NCI-H748 treated with DMSO at 0.1 percent for 48 hours (cell line): ENCODE data around the gene FADD.

ENCODE experiments used
- DNase-seq: peaks from one replicate; lab custom pipeline; 2025; lab: John Stamatoyannopoulos, UW

Gene FADD

DNA sequence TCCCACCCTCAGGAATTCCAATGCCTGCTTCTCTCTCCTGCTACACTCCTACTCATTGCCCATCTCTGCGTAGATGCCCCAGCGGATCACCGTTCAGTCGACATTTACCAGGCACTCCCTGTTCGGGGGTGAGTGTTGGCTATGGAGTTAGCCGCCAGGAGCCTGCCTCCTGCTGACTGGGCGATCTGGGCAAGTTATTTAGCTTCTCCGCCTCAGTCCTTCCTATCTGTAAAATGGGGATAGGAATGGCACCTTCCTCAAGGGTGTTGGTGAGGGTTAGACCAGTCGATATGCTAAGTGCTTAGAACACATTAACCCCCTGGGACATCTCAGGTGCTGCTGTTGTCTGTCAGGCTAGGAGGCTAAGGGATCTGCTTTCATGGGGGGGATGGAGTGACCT is 30.9 kb downstream of the FADD start:
- DNase-seq = no peak

DNA sequence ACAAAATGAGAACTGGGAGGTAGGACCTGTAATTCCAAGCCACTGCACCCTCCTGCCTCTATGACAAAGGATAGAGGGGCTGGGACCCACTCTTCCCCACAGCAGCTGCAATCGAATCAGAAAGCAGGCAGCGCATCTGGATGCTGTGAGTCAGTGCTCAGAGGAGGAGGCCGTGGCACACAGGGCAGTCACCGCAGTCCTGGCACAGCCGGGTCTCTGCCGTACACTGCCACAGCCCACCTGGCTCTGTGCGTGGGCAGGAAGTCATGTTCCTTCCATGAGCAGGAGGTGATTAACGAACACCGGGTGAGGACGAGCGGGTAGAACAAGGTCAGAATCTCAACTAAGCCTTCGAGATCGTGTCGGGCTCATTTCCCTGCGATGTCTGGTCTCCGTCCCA is 37.2 kb downstream of the FADD start:
- no peak for DNase-seq

DNA sequence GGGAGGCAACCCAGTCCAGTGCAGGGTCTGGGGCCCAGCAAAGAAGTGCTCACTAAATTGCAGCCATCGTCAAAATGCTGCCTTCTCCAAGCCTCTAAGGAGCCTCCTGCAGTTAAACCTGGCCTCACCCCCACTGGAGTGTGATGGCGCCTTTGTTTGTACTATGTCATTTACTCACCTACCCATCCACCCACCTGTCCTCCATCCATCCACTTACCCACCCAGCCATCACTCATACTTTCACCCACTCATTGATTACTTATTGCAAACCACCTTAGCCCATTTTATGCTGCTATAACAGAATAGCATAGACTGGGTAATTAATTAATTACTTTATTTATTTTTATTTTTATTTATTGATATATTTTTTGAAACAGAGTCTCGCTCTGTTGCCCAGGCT is 38.6 kb downstream of the FADD start:
- no peak for DNase-seq

DNA sequence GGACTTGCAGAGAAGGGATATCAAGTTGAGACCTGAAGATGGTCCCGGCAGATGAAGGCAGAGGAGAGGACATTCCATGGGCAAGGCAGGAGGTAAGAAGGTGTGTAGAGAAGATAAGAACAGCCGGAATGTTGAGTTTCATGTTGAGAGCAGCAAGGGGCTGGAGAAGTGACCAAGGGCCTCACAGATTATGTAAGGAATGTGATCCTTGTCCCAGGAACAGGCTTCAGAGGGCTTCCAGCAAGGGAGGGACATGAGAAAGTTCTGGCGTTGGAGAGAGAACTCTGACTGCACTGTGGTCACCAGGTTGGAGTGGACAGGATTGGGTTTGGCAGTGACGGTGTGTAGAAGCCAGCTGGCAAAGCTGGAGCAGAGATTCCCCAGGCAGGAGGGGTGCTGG is 39.8 kb downstream of the FADD start:
- DNase-seq = no peak

DNA sequence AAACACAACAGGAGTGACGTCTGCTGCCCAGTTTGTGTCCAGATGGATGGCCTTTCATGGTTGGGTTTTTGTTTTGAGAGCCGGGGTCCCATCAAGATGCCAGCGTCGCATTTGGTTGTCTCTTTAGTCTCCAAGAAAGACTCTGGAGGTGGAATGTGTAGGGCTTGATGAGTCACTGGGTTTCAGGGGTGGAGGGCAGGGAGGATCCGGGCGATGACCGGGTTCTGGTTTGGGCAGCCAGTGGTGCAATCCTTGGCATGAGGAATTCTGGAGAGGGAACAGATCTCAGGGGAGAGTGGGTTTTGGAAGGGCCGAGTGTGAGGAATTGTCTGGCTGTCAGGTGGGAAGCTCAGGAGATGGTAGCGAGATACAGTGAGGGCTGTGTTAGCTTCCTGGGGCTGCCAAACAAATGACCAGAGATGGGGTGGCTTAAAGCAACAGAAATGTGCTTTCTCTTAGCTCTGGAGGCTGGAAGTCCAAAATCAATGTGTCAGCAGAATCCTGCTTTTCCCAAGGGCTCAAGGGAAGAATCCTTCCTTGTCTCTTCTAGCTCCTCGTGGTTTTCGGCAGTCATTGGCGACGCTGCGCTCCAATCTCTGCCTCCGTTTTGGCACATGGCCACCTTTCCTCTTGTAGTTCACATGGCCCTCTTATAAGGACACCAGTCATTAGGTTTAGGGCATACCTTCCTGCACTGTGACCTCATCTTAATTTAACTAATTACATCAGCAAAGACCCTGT is 41.0 kb downstream of the FADD start:
- no peak for DNase-seq

DNA sequence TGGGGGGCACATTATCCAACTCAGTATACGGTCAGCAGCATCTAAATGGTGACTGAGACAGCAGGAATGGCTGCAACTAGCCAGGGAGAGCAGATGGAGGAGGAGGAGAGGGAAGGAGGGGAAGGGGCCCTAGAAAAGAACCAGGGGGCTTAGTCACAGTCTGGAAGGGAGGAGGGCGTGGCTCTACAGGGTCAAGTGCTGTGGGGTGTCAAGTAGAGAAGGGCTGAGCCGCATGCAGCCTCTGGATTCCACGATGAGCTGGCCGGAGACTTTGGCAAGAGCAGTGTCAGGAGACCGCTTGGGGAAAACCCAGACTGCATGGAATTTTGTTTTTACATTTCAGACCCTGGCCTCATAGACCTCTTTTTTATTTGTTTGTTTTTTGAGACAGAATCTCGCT is 41.6 kb downstream of the FADD start:
- no peak for DNase-seq

DNA sequence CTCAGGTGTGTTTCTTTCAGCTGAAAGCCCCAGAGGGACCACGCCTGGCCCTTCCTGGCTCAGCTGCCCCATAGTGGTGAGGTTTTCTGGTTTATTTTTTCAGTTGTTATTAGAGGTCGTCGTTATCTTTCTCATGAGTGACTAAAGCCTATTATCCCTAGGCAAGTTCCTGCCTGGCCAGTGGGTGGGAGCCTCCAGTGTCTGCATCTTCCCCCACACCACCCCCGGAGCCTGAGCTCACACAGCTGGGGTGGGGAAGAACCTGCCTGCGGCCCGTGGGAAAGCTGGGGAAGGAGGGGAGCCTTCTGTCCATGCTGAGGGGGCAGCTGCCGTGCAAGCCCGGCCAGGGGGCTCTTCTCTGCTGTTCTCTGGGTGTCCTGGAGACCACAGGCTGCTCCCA is 43.1 kb downstream of the FADD start:
- DNase-seq = no peak

DNA sequence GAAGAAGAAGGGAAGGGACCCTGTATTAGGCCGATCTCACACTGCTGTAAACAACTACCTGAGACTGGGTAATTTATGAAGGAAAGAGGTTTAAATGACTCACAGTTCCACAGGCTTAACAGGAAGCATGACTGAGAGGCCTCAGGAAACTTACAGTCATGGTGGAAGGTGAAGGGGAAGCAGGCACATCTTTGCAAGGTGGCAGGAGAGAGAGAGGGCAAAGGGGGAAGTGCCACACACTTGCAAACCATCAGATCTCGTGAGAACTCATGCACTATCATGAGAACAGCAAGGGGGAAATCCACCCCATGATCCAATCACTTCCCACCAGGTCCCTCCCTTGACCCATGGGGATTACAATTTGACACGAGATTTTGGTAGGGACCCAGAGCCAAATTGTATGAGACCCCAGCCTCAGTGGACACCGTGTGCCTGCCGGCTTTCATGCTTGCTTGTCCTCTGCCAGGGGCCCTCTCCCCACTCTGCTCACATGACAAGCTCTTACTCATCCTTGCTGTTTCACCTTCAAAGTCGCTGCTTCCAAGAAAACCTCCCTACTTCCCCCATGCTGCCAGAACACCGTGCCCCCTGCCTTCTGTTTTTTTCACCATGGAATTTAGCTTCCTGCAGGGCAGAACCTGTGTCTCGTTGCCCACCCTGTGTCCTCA is 44.1 kb downstream of the FADD start:
- no peak for DNase-seq

DNA sequence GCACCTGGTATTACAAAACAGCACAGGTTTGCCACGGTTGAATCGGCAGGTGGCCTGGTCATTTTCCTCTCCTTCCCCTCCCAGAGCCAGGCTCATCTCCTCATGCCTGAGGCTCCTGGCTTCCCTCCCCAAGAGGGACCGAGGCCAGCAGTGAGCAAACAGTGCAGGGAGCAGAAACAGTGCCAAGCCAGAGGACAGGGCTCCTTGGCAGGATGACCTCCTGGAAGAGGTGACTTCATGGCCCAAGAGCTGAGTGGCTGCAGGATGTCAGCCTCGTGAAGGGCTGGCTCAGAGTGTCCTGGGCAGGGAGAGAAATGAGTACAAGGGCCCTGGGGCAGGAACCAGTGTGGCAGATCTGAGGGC is 44.6 kb downstream of the FADD start:
- no peak for DNase-seq

DNA sequence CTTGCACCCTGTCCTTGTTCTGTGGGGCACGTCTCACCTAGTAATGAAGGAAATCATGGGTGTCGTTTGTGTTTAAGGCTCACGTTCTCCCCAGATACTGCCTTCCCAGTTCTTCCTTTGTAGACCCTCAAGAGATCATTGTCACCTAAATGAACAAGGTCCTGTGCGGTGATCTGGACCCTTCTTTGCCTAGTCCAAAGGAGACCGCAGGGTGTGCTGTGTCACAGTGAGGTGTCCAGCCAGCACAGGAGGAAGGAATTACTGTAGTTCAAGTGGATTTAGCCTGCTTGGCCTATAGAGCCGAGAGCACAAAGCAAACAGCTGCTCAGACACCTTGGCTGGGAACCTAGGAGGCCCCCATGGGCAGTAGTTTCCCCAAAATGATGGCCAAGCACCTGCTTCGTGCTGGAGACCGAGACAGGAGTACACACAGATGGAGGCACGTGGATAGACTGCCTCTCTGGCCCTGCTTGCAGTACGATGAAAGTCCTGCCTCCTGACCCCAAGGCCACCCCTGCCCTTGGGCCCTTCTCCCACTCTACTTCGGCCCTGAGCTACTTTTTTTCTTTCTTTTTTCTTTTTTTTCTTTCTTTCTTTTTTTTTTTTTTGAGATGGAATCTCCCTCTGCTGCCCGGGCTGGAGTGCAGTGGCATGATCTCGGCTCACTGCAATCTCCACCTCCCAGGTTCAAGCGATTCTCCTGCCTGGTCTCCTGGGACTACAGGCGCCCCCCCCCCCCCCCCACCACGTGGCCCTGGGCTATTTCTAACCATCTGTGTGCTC is 48.0 kb downstream of the FADD start:
- DNase-seq = no peak

DNA sequence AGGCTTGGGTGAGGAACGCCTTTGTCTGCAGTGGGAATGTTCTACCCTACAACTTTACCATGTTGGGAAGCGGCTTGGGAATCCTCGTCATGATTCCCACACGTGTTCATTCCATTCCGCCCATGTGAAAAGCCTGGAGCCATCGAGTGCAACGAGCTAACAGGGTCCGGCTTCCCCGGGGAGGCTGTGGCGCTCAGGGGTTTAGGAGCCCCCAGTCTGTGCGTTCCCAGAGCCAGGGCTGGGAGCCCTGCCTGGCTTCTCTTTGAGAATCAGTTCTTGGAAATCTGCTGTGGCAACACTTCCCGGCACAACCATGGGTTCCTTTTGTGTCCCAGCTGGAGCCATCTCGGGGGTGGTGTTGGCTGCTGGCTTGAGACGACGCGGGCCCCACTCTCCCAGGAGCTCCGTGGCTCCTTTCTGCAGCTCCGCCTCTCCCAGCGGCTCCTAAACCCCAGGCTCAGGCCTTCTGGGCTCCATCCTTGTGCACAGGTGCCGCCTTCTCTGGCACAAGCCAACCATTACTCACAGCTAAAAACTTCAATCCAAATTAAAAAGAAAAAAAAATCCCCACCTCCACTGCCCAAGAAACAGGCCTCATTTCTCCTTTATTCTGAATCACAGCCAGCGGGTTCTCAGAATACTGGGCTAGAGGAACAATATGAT is 48.7 kb downstream of the FADD start:
- DNase-seq = no peak

DNA sequence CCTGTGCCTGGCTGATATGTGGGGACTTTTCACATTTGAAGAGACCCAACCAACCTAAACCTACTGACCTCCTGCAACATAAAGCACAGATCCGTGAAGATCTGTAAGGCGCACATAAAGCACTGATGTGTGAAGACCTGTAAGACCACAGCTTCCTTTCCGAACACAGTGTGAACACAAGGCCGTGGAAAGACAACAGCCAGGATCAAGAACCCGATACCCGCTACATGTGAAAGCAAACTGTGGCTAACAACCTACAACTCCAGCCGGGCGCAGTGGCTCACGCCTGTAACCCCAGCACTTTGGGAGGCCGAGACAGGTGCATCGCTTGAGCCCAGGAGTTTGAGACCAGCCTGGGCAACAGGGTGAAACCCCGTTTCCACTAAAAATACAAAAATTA is 49.7 kb downstream of the FADD start:
- no peak for DNase-seq

DNA sequence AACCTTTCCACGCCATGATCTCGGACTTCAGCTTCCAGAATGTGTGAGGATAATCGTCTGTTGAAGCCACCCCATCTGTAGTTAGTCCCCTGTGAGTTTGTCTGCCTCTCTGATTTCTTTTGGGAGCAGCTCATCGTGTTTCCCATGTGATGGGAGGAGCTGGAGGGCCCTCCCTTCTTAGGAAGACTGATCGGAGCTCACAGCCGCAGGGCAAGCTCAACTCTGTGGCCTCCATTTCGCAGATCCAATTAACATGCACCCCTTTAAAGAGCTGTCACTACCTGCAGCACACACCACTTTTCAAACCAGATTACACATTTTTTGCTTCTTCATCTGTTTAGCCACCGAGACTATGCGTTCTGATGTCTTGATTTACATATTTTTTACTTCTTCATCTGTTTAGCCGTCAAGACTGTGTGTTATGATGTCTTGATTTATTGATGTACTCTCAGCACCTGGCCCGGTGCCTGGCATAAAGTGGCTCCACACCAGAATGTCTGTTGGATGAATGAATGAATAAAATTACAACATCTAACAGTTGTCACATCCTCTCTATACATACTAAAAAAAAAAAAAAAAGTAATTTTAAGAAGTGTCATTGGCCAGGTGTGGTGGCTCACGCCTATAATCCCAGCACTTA is 52.5 kb downstream of the FADD start:
- no peak for DNase-seq
